Measurements from ENCODE around the gene SAA1.
"Not testable (repeated sequence)": the region's sequence is repeated elsewhere in the genome, so short reads cannot be mapped to it uniquely, and the experiment has no call there.

Gene SAA1

GRCh38 chr11:18265949-18266348, at the start of gene SAA1:
SAA1 (plus strand) TSS chr11:18266264; CDS start chr11:18266888, 624 bp downstream.
- no peak for DNase-seq

GRCh38 chr11:18221274-18221876, 44.7 kb upstream of the SAA1 start:
- no peak for DNase-seq

GRCh38 chr11:18222814-18223421, 43.1 kb upstream of the SAA1 start:
- DNase-seq: no peak

- no peak for DNase-seq
Measured at GRCh38 chr11:18223591-18224387, 42.3 kb upstream of the SAA1 start.

- no peak for DNase-seq
Measured at GRCh38 chr11:18225913-18226312, 40.2 kb upstream of the SAA1 start.

GRCh38 chr11:18229501-18229900, 36.6 kb upstream of the SAA1 start:
- no peak for DNase-seq

GRCh38 chr11:18230859-18231258, 35.2 kb upstream of the SAA1 start:
- DNase-seq: no peak

DNA sequence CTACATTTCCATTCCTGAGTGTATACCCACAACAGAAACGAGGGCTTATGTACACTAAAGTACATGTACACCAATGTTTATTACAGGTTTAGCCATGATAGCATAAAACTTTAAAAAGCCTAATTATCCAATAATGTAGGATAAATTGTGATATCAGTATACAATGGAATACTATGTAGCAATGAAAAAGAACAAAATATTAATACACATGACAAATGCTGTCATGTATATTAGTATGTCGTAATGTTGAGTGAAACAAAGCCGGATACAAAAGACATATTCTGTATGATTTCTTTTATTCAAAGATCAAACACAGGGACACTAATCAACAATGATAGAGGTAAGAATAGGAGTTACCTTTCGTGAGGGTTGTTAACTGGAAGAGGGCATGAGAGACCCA, 32.2 kb upstream of the SAA1 start:
- DNase-seq: no peak

DNA sequence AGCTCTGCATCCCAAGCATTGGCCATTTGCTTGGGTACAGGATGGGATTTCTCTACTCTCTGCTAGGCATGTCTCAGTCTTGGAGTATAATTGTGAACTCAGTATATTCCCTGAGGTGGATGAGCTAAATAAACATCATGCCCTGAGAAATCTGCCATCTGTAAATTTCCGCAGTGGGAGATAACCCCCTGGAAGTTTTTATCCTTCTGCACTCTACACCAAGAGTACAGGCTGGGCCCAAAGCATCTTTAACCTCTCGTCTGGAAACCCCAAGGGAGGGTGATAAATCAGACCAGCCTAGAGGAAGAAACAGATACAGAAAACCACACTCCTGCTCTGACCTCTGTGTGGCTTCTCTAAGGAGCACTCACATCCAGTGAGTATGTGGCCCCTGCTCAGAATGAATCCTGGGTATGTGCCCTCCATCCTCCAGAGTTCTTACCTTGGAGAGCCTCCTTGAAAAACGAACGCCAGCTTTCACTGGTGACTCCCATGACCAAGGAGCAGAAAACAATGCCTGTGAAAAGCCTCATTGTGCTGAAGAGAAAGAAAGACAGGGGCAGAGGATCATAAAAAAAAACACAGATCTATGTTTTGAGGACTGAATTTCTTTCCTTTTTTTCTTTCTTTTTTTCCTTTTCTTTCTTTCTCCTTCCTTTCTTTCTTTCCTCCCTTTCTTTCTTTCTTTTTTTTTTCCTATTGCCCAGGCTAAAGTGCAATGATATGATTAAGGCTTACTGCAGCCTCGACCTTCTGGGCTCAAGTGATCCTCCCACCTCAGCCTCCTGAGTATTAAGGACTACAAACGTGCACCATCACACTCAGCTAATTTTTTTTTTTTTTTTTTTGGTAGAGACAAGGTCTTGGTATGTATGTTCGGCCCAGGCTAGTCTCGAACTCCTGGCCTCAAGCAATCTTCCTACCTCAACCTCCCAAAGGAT, 30.4 kb upstream of the SAA1 start:
- no peak for DNase-seq

DNA sequence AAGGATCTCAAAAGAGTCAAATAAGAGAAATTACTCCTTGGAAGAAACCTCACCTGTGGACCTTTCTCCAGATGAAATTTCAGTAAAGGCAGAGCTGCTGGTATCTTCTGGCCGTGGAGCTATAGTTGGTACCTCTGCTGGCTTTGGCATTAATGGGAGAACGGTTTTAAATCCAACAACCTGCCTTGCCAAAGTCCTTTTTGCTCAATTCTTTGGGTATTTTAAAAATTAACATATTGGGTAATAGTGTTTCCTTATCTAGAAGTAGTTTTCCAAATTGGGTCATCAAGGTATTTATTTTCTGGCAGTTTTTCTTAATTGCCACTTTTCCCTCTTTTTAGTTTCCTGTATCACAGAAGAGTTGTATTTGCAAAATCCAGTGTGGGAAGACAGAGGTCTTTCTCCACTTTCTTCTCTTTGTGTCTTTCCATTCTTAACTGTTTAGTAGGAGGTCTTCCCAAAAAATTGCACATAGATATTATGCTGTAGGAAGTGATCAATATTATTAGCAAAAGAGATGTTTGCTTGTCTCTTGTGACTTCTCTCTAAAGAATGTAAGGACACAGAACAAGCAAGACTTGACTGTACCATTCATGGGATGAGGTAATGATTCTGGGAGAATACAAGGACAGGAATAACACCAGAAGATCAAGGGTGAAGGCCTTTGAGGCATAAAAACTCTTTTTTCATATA, 29.3 kb upstream of the SAA1 start, which contains the start of gene SAA4:
Gene SAA4 (minus strand): TSS at position 139 of the 693 bp plus-strand sequence. CDS start 876 bp downstream, outside the sequence.
- DNase-seq: no peak

- no peak for DNase-seq
Measured at GRCh38 chr11:18239655-18240054, 26.4 kb upstream of the SAA1 start.

- peak; percentile 3 for DNase-seq
Measured at GRCh38 chr11:18243783-18244362, 22.2 kb upstream of the SAA1 start.

- DNase-seq: no peak
Measured at GRCh38 chr11:18245396-18245795, 20.7 kb upstream of the SAA1 start.

DNA sequence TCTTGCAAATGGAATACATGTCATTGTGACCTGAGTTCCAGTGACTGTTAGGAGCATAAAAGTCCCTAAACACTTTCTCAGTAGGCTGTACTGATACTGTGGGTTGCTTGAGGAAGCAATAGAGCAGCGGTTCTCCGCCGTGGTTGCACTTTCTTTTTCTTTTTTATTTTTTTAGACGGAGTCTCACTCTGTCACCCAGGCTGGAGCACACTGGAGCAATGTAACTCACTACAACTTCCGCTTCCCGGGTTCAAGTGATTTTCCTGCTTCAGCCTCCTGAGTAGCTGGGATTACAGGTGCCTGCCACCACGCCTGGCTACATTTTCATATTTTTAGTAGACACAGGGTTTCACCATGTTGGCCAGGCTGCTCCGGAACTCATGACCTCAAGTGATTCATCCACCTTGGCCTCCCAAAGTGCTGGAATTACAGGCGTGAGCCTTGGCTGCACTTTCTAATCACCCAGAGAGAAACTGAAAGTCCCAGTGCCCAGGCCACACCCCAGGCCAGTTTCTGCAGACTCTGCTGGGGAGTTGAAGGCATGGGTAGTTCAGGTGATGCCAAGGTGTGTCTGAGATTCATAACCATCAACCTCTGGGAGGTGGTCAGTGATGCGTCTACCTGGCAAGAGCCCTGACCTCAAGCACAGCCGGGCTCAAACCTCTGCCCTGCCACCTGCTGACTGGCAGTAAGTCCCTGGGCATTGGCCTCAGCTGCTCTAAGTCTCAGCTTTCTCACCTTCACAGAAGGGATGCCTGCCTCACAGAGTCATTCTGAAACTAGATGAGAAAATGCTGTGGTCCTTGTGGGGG, 19.5 kb upstream of the SAA1 start:
- not testable (repeated sequence) for DNase-seq

- DNase-seq: not testable (repeated sequence)
Measured at GRCh38 chr11:18247191-18247581, 18.9 kb upstream of the SAA1 start.

DNA sequence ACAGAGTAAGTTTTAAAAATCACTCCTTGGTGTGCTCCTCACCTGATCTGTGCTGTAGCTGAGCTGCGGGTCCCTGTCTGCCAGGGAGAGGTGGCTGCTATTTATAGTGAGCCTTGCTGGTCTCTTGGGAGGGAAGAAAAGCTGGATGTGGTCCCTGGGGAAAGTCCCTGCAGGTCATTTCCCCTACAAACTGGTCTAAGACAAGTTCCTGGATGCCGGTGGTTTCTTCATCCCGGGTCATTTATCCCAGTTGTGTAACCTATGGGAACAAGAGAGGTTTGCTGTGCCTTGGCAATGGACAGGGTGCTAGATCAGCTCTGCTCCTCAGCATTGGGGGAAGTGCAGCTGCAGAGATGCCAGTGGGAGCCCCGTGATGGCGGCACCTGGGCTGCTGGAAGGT, 17.5 kb upstream of the SAA1 start, which contains the start of gene SAA2:
Gene SAA2 (minus strand): TSS at position 108 of the 400 bp plus-strand sequence. CDS start 657 bp downstream, outside the sequence.
- no peak for DNase-seq

- no peak for DNase-seq
Measured at GRCh38 chr11:18253233-18253632, 12.8 kb upstream of the SAA1 start.

GRCh38 chr11:18253778-18254338, 12.2 kb upstream of the SAA1 start:
- no peak for DNase-seq

- no peak for DNase-seq
Measured at GRCh38 chr11:18254781-18255361, 11.2 kb upstream of the SAA1 start.

- no peak for DNase-seq
Measured at GRCh38 chr11:18259259-18259658, 6.8 kb upstream of the SAA1 start.
